ENCODE data around the gene ARID1B. TPM values are rescaled to one million over a fixed set of nuclear protein-coding genes. Genes with fewer than 3 reads are reported as not detected.

Gene ARID1B
- total and polyA plus RNA-seq, 10 of the 15 experiments (the other 5 are each of a cell fraction or from before 2014, with no cell fraction given), result 24.7 to 133 (median 54.6) TPM

- CTCF ChIA-PET, result interaction anchor here (0.7 to 1.2 kb wide), 4 partner anchors 9 to 97 kb away, joined by 3 to 5 read pairs (median 3); no protein-coding TSS in a partner anchor
- H3K27me3 ChIP-seq (replicated peaks in 1 of 2; ENCODE audit: control insufficient read depth in 2 of 2, insufficient read depth in 2 of 2, low read length in 1 of 2), result no peaks in the 10 kb centered on the region
- SMC1A ChIA-PET (ENCODE audit: uncharacterized antibody, unreplicated experiment), result interaction anchor here (0.7 to 2.1 kb wide), 11 partner anchors 9 to 195 kb away, joined by 3 to 9 read pairs (median 3); no protein-coding TSS in a partner anchor
- ATAC-seq (peak; percentile 73), DNase-seq (ENCODE audit: low read depth, low spot score) (no peak), FAIRE-seq (no peak)
- intact Hi-C loops (cut with micrococcal nuclease; ENCODE audit: unreplicated experiment), result no loop called here
- H3K4me3 ChIP-seq, result peak overlapping the region; percentile 50
- H3K36me3 ChIP-seq (ENCODE audit: control insufficient read depth in 2 of 2, insufficient read depth in 2 of 2, low read length in 1 of 2), result peaks cover 0 to 2% of the 10 kb centered on the region in 2 experiments; a peak in 1 of 4 replicates
- 14% methylated on average over 11 of the region's 11 CpGs for WGBS (ENCODE audit: insufficient coverage, insufficient replicate concordance, low lambda C conversion rate, missing lambda C conversion rate)
- RAD21 ChIA-PET (ENCODE audit: unreplicated experiment), result interaction anchor here (0.7 to 2.7 kb wide), 7 partner anchors 9 to 131 kb away, joined by 3 to 9 read pairs (median 3); no protein-coding TSS in a partner anchor
- peaks cover 69% of the 10 kb centered on the region for H3K79me2 ChIP-seq (ENCODE audit: control insufficient read depth, insufficient read depth, low read length)
- POLR2A ChIA-PET, result interaction anchor here (0.6 to 1.1 kb wide), 3 partner anchors 20 to 392 kb away, joined by 3 to 5 read pairs (median 4); no protein-coding TSS in a partner anchor
- in situ Hi-C loops (cut with MboI), result no loop called here
- H3K27ac ChIP-seq (ENCODE audit: control insufficient read depth, insufficient read depth), result peak overlapping the region; percentile 75
- H3K9ac ChIP-seq (ENCODE audit: control insufficient read depth, insufficient read depth, low read length), result peak overlapping the region; percentile 40; the same call in 1 of the 2 replicates
- H3K4me2 ChIP-seq (ENCODE audit: control insufficient read depth, insufficient read depth), result peak overlapping the region; percentile 88
- no TSS peak for BruUV-seq (replicated peaks)
- H3K4me1 ChIP-seq (ENCODE audit: control insufficient read depth, insufficient read depth, low read length), result peaks cover 29% of the 10 kb centered on the region
- TF ChIP-seq STAT1 (conservative IDR thresholded peaks at IDR 0.05), result no peak
- no peak for TF ChIP-seq ZBED1 (IDR thresholded peaks at IDR 0.05; ENCODE audit: borderline replicate concordance)
- TF ChIP-seq MLLT1 (IDR thresholded peaks at IDR 0.05), result no peak
- no peak for TF ChIP-seq SPI1 (IDR thresholded peaks at IDR 0.05; ENCODE audit: borderline replicate concordance, insufficient read depth, low read depth, low read length)
- TF ChIP-seq CREB1 (IDR thresholded peaks at IDR 0.05; ENCODE audit: low read depth), result peak; percentile 40; the same call in 1 of the 2 replicates
- 0 out of 2 replicates have a peak, but pooled peaks have one; percentile 35 for TF ChIP-seq ASH2L (IDR thresholded peaks at IDR 0.05; ENCODE audit: borderline replicate concordance, low read depth)
- TF ChIP-seq PAX5 (IDR thresholded peaks at IDR 0.05; ENCODE audit: borderline replicate concordance, low read depth, low read length), result no peak
- 0 out of 2 replicates have a peak, but pooled peaks have one; percentile 28 for TF ChIP-seq RELB (IDR thresholded peaks at IDR 0.05; ENCODE audit: low read depth)
- no peaks in the 10 kb centered on the region for H4K20me1 ChIP-seq (ENCODE audit: control insufficient read depth, insufficient read depth)
- no peaks in the 10 kb centered on the region for H3K9me3 ChIP-seq (replicated peaks; ENCODE audit: control insufficient read depth, insufficient read depth, low read length)
- peak overlapping the region; percentile 18; the same call in 1 of the 2 replicates for H2AFZ ChIP-seq (ENCODE audit: control insufficient read depth, low read depth, low read length)
Observed at GRCh38 chr6:156916130-156916801, 139.1 kb downstream of the ARID1B start.

All from GM12878 (cell line).